OCI-LY3 (cell line): ENCODE data around the gene CD4.

Experiments
- H2AFZ ChIP-seq: fragments of 200-600, 300-600 bp; shearing (Covaris generic); 2 replicates; pipeline ENCODE4 v1.6.0; 2014; ENCODE audit warnings: antibody characterized with exemption, low read depth, low read length
- H3K27ac ChIP-seq: fragments of 200-600, 300-600 bp; sonication (generic); 2 replicates; pipeline ENCODE4 v1.5.1; 2014; ENCODE audit warnings: mild to moderate bottlenecking, low read length, moderate library complexity, mixed read lengths
- H3K27me3 ChIP-seq: fragments of 200-600, 300-600 bp; sonication (generic); 2 replicates; pipeline ENCODE4 v1.6.1; 2014; ENCODE audit warnings: low read depth, low read length, mixed read lengths
- H3K36me3 ChIP-seq: fragments of 200-600, 300-600 bp; sonication (generic); replicated peaks from 2 replicates; pipeline ENCODE3; 2014; ENCODE audit warnings: low read depth, low read length, mixed read lengths
- H3K4me1 ChIP-seq: fragments of 300-600, 200-600 bp; sonication (generic); 2 replicates; pipeline ENCODE4 v1.6.1; 2014; ENCODE audit warnings: low read length, mixed read lengths
- H3K4me2 ChIP-seq: fragments of 200-600, 300-600 bp; sonication (generic); 2 replicates; pipeline ENCODE4 v1.6.1; 2014; ENCODE audit warnings: low read length, mixed read lengths
- H3K4me3 ChIP-seq: fragments of 300-600, 200-600 bp; sonication (generic); 2 replicates; pipeline ENCODE4 v1.5.1; 2014; ENCODE audit warnings: antibody characterized with exemption, mild to moderate bottlenecking, low read length, moderate library complexity
- H3K79me2 ChIP-seq: fragments of 300-600, 200-600 bp; shearing (Covaris generic); 2 replicates; pipeline ENCODE4 v1.6.1; 2014; ENCODE audit warnings: mild to moderate bottlenecking, low read length, mixed read lengths
- H3K9ac ChIP-seq: fragments of 300-600, 200-600 bp; shearing (Covaris generic); 2 replicates; pipeline ENCODE4 v1.6.0; 2014; ENCODE audit warnings: mild to moderate bottlenecking, low read length, moderate library complexity
- H3K9me3 ChIP-seq: fragments of 200-600, 300-600 bp; shearing (Covaris generic); 2 replicates; pipeline ENCODE4 v1.6.1; 2014; ENCODE audit warnings: low read length, mixed read lengths; ENCODE audit not compliant: insufficient read depth
- H4K20me1 ChIP-seq: fragments of 200-600, 300-600 bp; sonication (generic); 2 replicates; pipeline ENCODE4 v1.6.1; 2016; ENCODE audit warnings: low read length, mixed read lengths; ENCODE audit not compliant: insufficient read depth
- EZH2phosphoT487 ChIP-seq: fragments of 200-600 bp; shearing (Covaris generic); IDR thresholded peaks from 2 replicates; pipeline ENCODE4 v1.6.1; 2018; ENCODE audit warnings: antibody characterized with exemption, mixed run types, low read depth
- TF ChIP-seq, protein P1 (sequence below): fragments of 200-600, 300-600 bp; sonication (generic); IDR thresholded peaks from 2 replicates; pipeline ENCODE4 v1.5.1; 2014; ENCODE audit warnings: antibody characterized with exemption, low read length, low read depth

The CD4 gene

DNA sequence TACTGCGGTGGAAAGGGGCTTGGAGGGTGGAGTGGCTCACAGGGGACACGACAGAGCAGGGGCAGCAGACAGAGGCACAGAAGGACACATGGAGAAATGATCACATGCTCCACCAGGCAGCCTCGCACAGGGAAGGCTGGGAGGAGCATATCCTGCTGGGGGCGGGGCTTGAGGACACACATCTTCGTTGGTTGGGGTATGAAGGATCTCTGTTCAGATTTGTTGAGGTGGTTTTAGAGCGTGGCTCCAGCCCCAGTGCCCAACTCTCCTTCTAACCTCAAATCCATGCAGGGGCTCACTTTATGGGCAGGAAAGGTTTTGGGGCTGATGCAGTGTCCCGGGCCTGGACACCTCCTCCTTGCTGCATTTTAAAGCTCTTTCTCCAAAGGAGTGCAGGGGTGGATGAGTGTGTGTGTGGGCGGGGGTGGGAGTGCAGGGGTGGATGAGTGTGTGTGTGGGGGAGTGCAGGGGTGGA lies 38.1 kb downstream of the CD4 start:
- Histone ChIP-seq H3K27me3 (peaks cover 22% of the 10 kb centered on the region), H4K20me1 (no peaks in the 10 kb centered on the region), H3K4me2 (peak overlapping the region; percentile 53), H3K79me2 (no peaks in the 10 kb centered on the region), H3K36me3 (peaks cover 2% of the 10 kb centered on the region), H3K4me3 (peak overlapping the region; percentile 25; the same call in 1 of the 2 replicates), H3K27ac (no peak overlapping the region), H3K9ac (no peak overlapping the region), H2AFZ (no peak overlapping the region), H3K9me3 (no peaks in the 10 kb centered on the region), H3K4me1 (peaks cover 11% of the 10 kb centered on the region)
- TF ChIP-seq, protein P1, sequence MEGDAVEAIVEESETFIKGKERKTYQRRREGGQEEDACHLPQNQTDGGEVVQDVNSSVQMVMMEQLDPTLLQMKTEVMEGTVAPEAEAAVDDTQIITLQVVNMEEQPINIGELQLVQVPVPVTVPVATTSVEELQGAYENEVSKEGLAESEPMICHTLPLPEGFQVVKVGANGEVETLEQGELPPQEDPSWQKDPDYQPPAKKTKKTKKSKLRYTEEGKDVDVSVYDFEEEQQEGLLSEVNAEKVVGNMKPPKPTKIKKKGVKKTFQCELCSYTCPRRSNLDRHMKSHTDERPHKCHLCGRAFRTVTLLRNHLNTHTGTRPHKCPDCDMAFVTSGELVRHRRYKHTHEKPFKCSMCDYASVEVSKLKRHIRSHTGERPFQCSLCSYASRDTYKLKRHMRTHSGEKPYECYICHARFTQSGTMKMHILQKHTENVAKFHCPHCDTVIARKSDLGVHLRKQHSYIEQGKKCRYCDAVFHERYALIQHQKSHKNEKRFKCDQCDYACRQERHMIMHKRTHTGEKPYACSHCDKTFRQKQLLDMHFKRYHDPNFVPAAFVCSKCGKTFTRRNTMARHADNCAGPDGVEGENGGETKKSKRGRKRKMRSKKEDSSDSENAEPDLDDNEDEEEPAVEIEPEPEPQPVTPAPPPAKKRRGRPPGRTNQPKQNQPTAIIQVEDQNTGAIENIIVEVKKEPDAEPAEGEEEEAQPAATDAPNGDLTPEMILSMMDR = no peak
- no peak for TF ChIP-seq EZH2phosphoT487

DNA sequence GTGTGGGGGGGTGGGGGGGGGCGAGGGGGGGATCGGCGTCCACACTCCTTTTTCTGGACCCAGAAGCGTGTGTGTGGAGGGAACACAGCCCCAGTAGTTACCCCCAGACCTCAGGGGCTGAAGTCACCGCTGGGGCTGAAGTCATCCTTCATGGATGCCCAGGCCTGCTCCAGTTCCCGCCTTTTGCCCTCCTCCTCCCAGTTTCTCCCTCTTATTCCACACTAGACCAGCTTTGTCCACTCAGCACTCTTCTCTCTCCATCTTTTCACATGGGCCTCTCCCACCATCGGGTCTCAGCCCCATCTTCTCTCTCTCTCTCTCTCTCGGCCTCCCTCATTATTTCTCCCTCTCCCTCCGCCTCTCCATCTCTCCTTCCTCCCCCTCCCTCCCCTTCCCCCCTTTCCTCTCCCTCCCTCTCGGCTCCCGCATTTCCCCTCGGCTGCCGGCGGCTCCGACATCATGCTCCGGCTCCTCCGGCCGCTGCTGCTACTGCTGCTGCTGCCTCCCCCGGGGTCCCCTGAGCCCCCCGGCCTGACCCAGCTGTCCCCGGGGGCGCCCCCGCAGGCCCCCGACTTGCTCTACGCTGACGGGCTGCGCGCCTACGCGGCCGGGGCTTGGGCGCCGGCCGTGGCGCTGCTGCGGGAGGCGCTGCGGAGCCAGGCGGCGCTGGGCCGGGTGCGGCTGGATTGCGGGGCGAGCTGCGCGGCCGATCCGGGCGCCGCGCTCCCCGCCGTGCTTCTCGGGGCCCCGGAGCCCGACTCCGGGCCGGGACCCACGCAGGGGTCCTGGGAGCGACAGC lies 38.9 kb downstream of the CD4 start, which contains the start of gene P3H3:
TSS of gene P3H3 (plus strand) at position 426 of the 799 bp plus-strand sequence. CDS start at position 460, 34 bp downstream.
- H3K4me1 ChIP-seq = peaks cover 11% of the 10 kb centered on the region
- H3K27me3 ChIP-seq = peaks cover 17% of the 10 kb centered on the region
- peak within 1 kb of the TSS; percentile 17 for H3K27ac ChIP-seq
- peak within 1 kb of the TSS; percentile 67 for H2AFZ ChIP-seq
- H3K9me3 ChIP-seq = no peaks in the 10 kb centered on the region
- H3K36me3 ChIP-seq = peaks cover 2% of the 10 kb centered on the region
- H3K4me3 ChIP-seq = peak within 1 kb of the TSS; percentile 90
- TF ChIP-seq, protein P1 = no peak
- TF ChIP-seq EZH2phosphoT487 = no peak
- no peaks in the 10 kb centered on the region for H3K79me2 ChIP-seq
- no peaks in the 10 kb centered on the region for H4K20me1 ChIP-seq
- peak within 1 kb of the TSS; percentile 89 for H3K9ac ChIP-seq
- H3K4me2 ChIP-seq = peak within 1 kb of the TSS; percentile 85

DNA sequence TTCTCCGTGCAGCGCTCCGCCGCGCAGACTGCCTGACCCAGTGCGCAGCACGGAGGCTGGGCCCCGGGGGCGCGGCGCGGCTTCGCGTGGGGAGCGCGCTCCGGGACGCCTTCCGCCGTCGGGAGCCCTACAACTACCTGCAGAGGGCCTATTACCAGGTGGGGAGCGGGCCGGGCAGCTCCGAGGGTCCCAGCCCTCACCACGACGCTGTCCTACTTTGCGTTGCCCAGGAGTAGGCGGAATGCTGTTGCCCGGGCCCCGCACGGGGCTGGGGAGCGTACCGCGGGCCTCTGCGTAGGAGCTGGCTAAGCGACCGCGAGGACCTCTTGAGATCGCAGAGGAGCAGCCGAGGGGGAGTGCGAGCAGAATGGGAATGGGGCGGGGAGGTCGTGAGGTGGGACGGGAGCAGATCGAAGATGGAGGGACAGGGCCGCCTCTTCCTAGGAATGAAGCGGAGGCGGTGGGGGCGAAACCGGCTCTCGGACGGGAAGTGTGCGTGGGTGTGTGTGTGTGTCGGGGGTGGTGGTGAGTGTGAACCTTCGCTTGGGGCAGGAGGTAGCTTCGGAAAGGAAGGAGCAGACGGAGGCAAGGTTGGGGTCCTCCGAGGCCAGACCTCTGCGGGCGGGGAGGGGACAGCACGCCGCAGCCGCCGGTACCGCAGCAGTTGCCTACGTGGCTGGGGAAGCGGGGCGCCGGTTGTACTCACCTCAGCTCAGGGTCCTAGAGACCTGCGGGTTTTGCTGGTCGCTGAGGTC lies 39.6 kb downstream of the CD4 start:
- Histone ChIP-seq H3K36me3 (peaks cover 2% of the 10 kb centered on the region), H4K20me1 (no peaks in the 10 kb centered on the region), H3K79me2 (no peaks in the 10 kb centered on the region), H3K27ac (peak overlapping the region; percentile 17), H3K9me3 (no peaks in the 10 kb centered on the region), H3K9ac (peak overlapping the region; percentile 89), H3K4me1 (peaks cover 11% of the 10 kb centered on the region), H3K4me3 (peak overlapping the region; percentile 90), H3K27me3 (peaks cover 9% of the 10 kb centered on the region; the same call in 1 of the 2 replicates), H2AFZ (peak overlapping the region; percentile 67), H3K4me2 (peak overlapping the region; percentile 85)
- no peak for TF ChIP-seq EZH2phosphoT487
- TF ChIP-seq, protein P1 = no peak
